Astrocyte (in vitro differentiated cells and primary cell): Measurements from ENCODE around the gene SCNN1B. TPM values are rescaled to one million over a fixed set of nuclear protein-coding genes. Genes with fewer than 3 reads are reported as not detected.

Source experiments
- DNase-seq: peaks from one replicate; pipeline ENCODE4 v3.0.0-alpha.2; 2010; ENCODE audit warnings: low read depth
- FAIRE-seq: peaks from 2 replicates; lab custom pipeline; 2011; peaks lifted over from hg19 to GRCh38; lab: Jason Lieb, UNC
- H2AFZ ChIP-seq: 2 replicates; pipeline ENCODE4 v1.6.0; 2012; ENCODE audit warnings: low read depth, low read length, inconsistent platforms
- H3K27ac ChIP-seq: 2 replicates; pipeline ENCODE4 v1.5.1; 2011; ENCODE audit warnings: low read depth, low read length, inconsistent platforms
- H3K27me3 ChIP-seq: 2 replicates; pipeline ENCODE4 v1.6.0; 2011; ENCODE audit warnings: low read length, inconsistent platforms; ENCODE audit not compliant: insufficient read depth
- H3K36me3 ChIP-seq: 2 replicates; pipeline ENCODE4 v1.5.1; 2011; ENCODE audit warnings: low read length, inconsistent platforms; ENCODE audit not compliant: insufficient read depth
- H3K4me1 ChIP-seq: 2 replicates; pipeline ENCODE4 v1.5.1; 2011; ENCODE audit warnings: low read length, inconsistent platforms; ENCODE audit not compliant: insufficient read depth
- H3K4me2 ChIP-seq: 2 replicates; pipeline ENCODE4 v1.6.0; 2012; ENCODE audit warnings: low read length, inconsistent platforms
- H3K4me3 ChIP-seq: 2 replicates; pipeline ENCODE4 v1.5.1; 2011; ENCODE audit warnings: low read depth, mild to moderate bottlenecking, low read length, inconsistent platforms; ENCODE audit not compliant: insufficient read depth
- H3K79me2 ChIP-seq: 2 replicates; pipeline ENCODE4 v1.6.0; 2012; ENCODE audit warnings: mild to moderate bottlenecking, low read length, inconsistent platforms; ENCODE audit not compliant: insufficient read depth
- H3K9ac ChIP-seq: 2 replicates; pipeline ENCODE4 v1.6.0; 2012; ENCODE audit warnings: mild to moderate bottlenecking, low read length, inconsistent platforms
- H3K9me3 ChIP-seq: 2 replicates; pipeline ENCODE4 v1.5.1; 2012; ENCODE audit warnings: low read depth, mild to moderate bottlenecking, low read length, inconsistent platforms; ENCODE audit not compliant: insufficient read depth
- H4K20me1 ChIP-seq: 2 replicates; pipeline ENCODE4 v1.6.0; 2012; ENCODE audit warnings: low read length, inconsistent platforms; ENCODE audit not compliant: insufficient read depth
- H3K27ac Mint-ChIP-seq: one replicate; pipeline ENCODE4 v1.8.0; 2021; ENCODE audit warnings: mild to moderate bottlenecking, mixed read lengths; ENCODE audit not compliant: unreplicated experiment
- H3K27me3 Mint-ChIP-seq: one replicate; pipeline ENCODE4 v1.8.0; 2021; ENCODE audit warnings: low read depth, mixed read lengths; ENCODE audit not compliant: unreplicated experiment
- H3K36me3 Mint-ChIP-seq: one replicate; pipeline ENCODE4 v1.8.0; 2021; ENCODE audit warnings: low read depth, mixed read lengths; ENCODE audit not compliant: unreplicated experiment
- H3K4me1 Mint-ChIP-seq: one replicate; pipeline ENCODE4 v1.8.0; 2021; ENCODE audit warnings: low read depth, mixed read lengths; ENCODE audit not compliant: unreplicated experiment
- H3K4me3 Mint-ChIP-seq: one replicate; pipeline ENCODE4 v1.8.0; 2021; ENCODE audit warnings: mild to moderate bottlenecking, moderate library complexity, mixed read lengths; ENCODE audit not compliant: unreplicated experiment
- H3K9me3 Mint-ChIP-seq: one replicate; pipeline ENCODE4 v1.8.0; 2021; ENCODE audit warnings: mild to moderate bottlenecking, mixed read lengths; ENCODE audit not compliant: unreplicated experiment
- EZH2 ChIP-seq: IDR thresholded peaks from 2 replicates; pipeline ENCODE4 v1.6.1; 2012; ENCODE audit warnings: mild to moderate bottlenecking, low read length, inconsistent platforms; ENCODE audit not compliant: insufficient read depth
- total RNA-seq: library from RNA; stranded (reverse); gene quantifications from 2 replicates; pipeline ENCODE4 v1.2.1, GENCODE V29; 2021
- TF ChIP-seq, protein P1 (sequence below): IDR thresholded peaks from 2 replicates; pipeline ENCODE4 v1.5.1; 2011; ENCODE audit warnings: low read depth, mild to moderate bottlenecking, inconsistent platforms, low read length, moderate library complexity; ENCODE audit not compliant: insufficient read depth

The SCNN1B gene
- total RNA-seq, 1 donor from 2014 or later: not detected

DNA sequence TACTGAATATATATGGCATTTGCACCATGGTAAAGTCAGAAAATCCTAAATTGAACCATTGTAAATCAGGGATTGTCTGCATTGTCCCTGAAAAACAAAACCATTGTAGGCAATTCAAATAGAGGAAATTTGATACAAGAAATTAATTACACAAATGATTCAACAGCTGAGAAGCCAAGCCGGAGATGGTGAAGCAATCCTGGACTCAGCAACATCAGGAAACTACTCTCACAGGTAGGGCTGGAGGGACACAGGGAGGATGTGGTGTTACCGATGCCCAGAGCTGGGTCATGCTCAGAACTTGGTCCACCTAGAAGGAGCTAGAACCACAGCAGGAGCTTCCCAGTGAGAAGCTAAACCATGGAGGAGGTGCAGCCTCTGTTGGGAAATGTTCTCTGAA is 18.5 kb upstream of the SCNN1B start:
- H3K9me3 Mint-ChIP-seq: no peaks in the 10 kb centered on the region
- no peaks in the 10 kb centered on the region for H3K36me3 Mint-ChIP-seq
- H3K4me2 ChIP-seq: no peak overlapping the region
- H3K4me3 Mint-ChIP-seq: no peak overlapping the region
- DNase-seq: no peak
- no peak overlapping the region for H3K9ac ChIP-seq
- H3K4me1 ChIP-seq: peaks cover 9% of the 10 kb centered on the region
- H3K27me3 ChIP-seq: no peaks in the 10 kb centered on the region
- FAIRE-seq: no peak
- H2AFZ ChIP-seq: no peak overlapping the region
- no peaks in the 10 kb centered on the region for H3K79me2 ChIP-seq
- no peaks in the 10 kb centered on the region for H3K27me3 Mint-ChIP-seq
- no peak overlapping the region for H3K27ac Mint-ChIP-seq
- no peaks in the 10 kb centered on the region for H3K9me3 ChIP-seq
- no peaks in the 10 kb centered on the region for H4K20me1 ChIP-seq
- no peaks in the 10 kb centered on the region for H3K4me1 Mint-ChIP-seq
- no peak overlapping the region for H3K27ac ChIP-seq
- no peak overlapping the region for H3K4me3 ChIP-seq
- H3K36me3 ChIP-seq: no peaks in the 10 kb centered on the region
- no peak for TF ChIP-seq EZH2
- TF ChIP-seq, protein P1, sequence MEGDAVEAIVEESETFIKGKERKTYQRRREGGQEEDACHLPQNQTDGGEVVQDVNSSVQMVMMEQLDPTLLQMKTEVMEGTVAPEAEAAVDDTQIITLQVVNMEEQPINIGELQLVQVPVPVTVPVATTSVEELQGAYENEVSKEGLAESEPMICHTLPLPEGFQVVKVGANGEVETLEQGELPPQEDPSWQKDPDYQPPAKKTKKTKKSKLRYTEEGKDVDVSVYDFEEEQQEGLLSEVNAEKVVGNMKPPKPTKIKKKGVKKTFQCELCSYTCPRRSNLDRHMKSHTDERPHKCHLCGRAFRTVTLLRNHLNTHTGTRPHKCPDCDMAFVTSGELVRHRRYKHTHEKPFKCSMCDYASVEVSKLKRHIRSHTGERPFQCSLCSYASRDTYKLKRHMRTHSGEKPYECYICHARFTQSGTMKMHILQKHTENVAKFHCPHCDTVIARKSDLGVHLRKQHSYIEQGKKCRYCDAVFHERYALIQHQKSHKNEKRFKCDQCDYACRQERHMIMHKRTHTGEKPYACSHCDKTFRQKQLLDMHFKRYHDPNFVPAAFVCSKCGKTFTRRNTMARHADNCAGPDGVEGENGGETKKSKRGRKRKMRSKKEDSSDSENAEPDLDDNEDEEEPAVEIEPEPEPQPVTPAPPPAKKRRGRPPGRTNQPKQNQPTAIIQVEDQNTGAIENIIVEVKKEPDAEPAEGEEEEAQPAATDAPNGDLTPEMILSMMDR: no peak

DNA sequence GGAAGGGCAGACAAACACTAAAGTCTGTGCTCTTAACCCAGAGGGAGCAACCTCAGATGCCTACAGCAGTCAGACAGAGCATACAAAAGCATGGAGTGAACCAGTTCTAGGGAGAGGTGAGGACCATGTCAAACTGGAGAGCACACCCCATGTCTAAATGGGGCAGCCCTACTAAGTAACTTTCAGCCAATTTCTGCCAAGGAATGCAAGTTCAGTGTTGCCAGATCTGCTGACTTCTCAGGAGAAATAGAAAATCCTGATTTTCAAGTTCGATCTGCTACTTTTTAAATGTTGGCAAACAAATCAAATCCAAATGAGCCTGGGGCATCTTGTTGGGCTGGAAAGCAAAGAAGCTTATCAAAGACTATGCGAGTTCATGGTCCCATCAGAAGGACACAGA is 17.5 kb upstream of the SCNN1B start:
- Histone ChIP-seq H3K27ac (no peak overlapping the region), H3K4me2 (no peak overlapping the region), H3K9me3 (no peaks in the 10 kb centered on the region), H3K27me3 (no peaks in the 10 kb centered on the region), H2AFZ (no peak overlapping the region), H3K4me1 (peaks cover 9% of the 10 kb centered on the region), H3K9ac (no peak overlapping the region), H3K36me3 (no peaks in the 10 kb centered on the region), H3K4me3 (no peak overlapping the region), H4K20me1 (no peaks in the 10 kb centered on the region), H3K79me2 (no peaks in the 10 kb centered on the region)
- H3K9me3 Mint-ChIP-seq: no peaks in the 10 kb centered on the region
- no peaks in the 10 kb centered on the region for H3K27me3 Mint-ChIP-seq
- H3K4me1 Mint-ChIP-seq: no peaks in the 10 kb centered on the region
- TF ChIP-seq, protein P1: no peak
- TF ChIP-seq EZH2: no peak
- H3K4me3 Mint-ChIP-seq: no peak overlapping the region
- DNase-seq: no peak
- no peaks in the 10 kb centered on the region for H3K36me3 Mint-ChIP-seq
- FAIRE-seq: no peak
- H3K27ac Mint-ChIP-seq: no peak overlapping the region

DNA sequence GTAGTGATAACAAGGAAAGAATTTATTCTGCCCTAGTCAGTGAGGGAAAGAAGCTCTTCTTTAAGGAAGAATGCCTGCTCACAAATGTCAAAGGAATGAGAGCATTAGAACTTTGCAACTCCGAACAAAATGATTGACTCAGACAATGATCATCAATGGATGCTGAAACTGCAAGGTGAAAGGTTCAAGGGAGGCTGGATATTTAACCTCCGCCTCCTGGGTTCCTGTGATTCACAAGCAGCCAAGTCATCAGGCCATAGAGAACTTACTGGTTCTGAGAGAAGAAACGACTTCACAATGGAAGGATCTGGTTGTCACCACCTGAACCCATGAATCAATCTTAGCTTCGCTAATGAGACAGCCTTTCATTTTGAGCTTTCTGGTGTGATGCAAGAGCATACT is 16.0 kb upstream of the SCNN1B start:
- H3K9me3 Mint-ChIP-seq: no peaks in the 10 kb centered on the region
- peak overlapping the region; percentile 29 for H3K4me2 ChIP-seq
- H3K4me3 Mint-ChIP-seq: no peak overlapping the region
- DNase-seq: peak; percentile 70
- H3K27me3 Mint-ChIP-seq: no peaks in the 10 kb centered on the region
- peak overlapping the region; percentile 29 for H3K27ac ChIP-seq
- H3K27me3 ChIP-seq: no peaks in the 10 kb centered on the region
- H3K36me3 Mint-ChIP-seq: no peaks in the 10 kb centered on the region
- no peaks in the 10 kb centered on the region for H4K20me1 ChIP-seq
- no peak overlapping the region for H2AFZ ChIP-seq
- H3K27ac Mint-ChIP-seq: no peak overlapping the region
- TF ChIP-seq EZH2: no peak
- TF ChIP-seq, protein P1: no peak
- H3K9me3 ChIP-seq: no peaks in the 10 kb centered on the region
- peaks cover 6% of the 10 kb centered on the region for H3K4me1 ChIP-seq
- no peak overlapping the region for H3K4me3 ChIP-seq
- H3K36me3 ChIP-seq: no peaks in the 10 kb centered on the region
- H3K9ac ChIP-seq: no peak overlapping the region
- no peaks in the 10 kb centered on the region for H3K4me1 Mint-ChIP-seq
- H3K79me2 ChIP-seq: no peaks in the 10 kb centered on the region
- FAIRE-seq: no peak
